SW 1271 (cell line): ENCODE data around the gene POLR1G.
A peak's percentile ranks its signal among the peaks of the same experiment; 100 is the strongest.

Source experiments
- DNase-seq, 2 experiments: peaks; one replicate each; lab custom pipeline; 2025; lab: John Stamatoyannopoulos, UW

POLR1G gene

DNA sequence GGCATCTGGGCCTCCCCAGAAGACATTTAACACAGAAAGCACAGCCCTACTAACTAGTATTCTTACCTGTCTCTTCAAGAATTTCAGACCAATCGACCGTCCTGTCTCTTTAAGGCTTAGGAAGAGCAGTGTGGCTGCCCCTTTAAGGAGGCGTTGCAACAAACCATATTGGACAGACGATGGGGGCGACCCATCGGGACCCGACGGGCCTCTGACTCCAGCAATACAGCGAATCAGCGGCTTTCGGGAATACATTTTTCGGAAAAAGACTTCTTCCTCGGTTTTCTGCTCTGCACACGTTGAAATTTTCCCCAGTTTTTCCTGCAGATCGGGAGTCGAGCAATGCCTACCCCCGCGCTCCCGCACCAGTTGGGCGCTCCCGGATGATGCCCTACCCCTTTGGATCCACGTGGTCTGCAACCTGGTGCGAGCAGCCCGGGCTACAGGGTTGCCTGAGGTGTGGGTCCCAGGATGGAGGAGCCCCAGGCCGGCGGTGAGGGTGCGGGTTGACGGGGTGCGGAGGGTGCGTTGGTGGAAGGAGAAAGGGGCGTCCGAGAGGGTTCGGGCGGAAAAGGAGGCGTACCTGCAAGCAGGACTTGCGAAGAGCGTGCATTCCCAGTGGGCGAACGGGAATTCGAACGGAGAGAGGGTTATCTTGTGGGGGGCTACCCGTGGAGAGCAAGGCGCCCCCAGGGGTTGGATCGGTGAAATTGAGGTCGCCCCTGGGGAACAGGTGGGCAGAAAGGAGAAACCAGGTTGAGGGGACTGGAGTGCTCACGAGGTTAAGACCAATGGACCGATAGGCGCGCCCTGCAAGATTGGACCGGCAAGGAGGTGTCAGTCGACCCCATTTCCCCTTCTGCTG lies at the start of gene POLR1G:
Gene POLR1G (plus strand): TSS at position 419 of the 865 bp plus-strand sequence. CDS start 53 bp downstream, at position 472.
- peak; percentile 78 to 89 for DNase-seq

GRCh38 chr19:45356760-45357444 lies 49.5 kb upstream of the POLR1G start:
- no peak for DNase-seq

GRCh38 chr19:45357445-45357783 lies 49.0 kb upstream of the POLR1G start:
- no peak for DNase-seq

GRCh38 chr19:45358213-45358792 lies 48.1 kb upstream of the POLR1G start:
- DNase-seq: no peak

- DNase-seq: no peak
These were observed 44.8 kb upstream of the POLR1G start for GRCh38 chr19:45361608-45362007.

DNA sequence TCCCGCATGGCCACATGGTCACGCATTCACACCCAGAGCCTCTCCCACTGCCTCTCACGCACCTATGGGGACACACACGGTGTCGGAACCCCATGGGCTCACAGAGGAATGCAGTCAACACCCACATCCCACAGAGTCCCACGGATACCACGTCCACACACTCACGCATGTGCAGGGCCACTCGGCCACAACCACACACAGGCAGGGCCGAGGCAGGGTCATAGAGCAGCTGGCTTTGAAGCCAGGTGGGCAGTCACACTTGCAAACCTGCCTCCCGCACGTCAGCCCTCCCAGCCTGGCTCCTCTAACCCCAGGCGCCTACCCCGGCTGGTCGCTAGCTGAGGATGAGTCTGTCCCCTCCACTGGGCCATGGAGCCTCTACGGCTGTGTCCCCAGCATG lies 44.2 kb upstream of the POLR1G start:
- no peak for DNase-seq

DNA sequence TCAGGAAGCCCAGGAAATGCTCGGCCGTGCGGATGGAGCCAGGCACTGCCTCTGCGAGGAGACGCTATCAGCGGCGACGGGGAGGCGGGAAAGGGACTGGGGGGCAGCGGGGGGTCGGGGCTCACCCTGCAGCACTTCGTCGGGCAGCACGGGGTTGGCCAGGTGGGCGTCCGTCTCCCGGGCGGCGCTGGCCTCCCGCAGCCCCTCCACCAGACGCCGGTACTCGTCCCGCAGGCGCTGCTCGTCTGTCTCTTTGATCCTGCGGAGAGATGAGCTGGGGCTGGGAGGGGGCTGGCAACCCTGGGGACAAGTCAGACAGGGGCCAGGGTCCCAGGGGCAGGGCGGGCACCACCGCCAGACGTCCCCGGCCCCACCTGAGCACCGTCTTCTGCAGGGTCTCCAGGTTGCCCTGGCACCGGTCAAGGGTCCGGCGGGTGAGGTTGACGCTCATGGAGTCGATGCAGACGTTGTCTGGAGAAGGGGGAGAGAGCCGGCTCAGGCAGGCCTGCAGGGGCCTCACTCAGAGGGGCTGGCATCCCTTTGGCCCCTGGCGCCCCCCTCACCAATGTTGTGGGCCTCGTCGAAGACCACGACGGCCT lies 42.5 kb upstream of the POLR1G start:
- DNase-seq: no peak

DNA sequence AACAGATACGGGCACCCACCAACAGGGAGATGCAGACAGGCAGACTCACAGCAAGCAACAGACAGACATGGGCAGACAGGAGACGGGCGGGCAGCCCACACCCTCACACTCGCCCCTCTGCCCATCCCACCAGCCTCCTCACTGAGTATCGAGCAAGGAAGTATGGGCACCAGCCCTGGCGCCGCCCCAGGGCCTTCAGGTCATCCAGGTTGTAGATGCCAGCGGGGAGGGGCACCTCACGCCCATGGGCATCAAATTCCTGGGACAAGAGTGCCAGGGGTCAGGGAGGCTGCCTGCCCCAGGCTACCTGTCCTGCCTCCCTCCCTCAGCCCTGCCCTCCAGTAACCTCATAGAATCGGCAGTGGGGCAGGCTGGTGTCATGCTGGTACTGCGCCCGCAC lies 41.7 kb upstream of the POLR1G start:
- DNase-seq: no peak

DNA sequence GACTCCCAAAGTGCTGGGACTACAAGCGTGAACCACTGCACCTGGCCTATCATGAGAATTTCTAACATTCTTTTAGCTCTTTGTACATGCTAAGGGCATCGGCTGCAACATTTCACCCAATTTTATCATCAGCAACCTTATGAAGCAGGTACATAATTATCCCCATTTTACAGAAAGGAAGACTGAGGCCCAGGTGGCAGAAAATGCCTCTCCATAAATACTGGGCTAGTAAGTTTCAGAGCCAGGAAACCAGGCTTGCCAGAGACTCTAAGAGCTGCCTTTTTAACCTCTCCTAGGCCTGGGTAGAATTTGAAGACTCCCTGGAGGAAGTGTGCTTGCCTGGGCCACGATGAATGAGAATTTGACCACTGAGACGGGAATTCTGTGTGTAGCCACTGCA lies 38.3 kb upstream of the POLR1G start:
- DNase-seq: no peak

DNA sequence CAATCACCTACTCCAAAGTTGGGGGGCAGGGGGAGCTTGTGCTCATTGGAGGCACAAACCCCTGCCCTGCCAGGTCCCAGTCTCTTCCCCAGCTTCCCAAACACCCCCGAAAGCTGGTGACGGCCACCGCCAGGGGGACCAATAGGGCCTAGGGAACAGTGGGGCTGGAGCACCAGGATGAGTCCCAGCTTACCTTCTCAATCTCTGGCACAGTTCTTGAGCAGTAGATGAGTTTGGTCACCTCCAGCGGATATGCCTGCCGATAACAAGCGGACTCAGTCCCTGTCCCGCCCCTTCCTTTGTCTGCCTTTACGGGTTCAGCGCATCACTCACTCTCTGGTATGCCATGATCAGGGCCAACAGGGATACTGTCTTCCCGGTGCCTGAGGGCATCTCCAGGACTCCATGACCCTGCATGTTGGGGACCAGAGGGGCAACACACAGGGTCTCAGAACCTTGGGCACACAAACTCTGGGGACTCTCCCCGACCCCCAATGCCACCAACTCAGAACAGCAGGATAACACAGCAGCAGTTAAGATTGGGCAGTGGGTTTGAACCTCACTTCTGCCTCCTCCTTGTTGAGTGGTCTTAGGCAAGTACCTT lies 37.6 kb upstream of the POLR1G start:
- no peak for DNase-seq

DNA sequence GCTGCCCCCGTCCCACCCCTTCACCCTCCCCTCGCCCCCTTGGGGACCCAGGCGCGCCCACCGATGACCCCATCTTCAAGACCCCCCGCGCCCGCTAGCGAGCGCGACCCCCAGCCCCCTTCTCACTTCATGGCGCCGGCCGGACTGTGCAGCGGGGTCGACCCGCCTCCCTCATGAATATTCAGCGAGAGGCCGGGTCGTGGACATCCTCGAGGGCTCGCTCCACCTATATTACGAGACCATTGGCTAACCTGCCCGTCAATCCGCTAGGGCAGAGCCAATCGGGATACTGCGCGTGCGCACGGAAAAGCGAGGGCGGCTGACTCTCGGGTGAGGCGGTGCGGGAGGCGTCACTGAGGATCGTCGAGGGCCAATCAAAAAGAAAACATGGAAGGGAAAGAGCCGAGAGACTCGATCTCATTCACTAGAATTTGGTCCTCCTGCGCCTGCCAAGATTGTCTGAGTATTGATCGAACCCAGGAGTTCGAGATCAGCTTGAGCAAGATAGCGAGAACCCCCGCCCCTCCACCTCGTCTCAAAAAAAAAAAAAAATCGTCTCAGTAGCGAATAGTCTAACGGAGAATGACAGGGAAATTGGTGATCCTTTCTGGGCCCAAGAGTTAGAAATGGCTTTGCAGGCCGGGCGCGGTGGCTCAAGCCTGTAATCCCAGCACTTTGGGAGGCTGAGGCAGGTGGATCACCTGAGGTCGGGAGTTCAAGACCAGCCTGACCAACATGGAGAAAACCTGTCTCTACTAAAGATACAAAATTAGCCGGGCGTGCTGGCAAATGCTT lies 35.8 kb upstream of the POLR1G start, which contains the start of gene ERCC2:
Gene ERCC2 (minus strand): TSS at position 164 of the 795 bp plus-strand sequence. CDS start 33 bp downstream, at position 131.
- peak; percentile 90 to 91 for DNase-seq

- peak in 1 of 2 experiments; percentile 76 for DNase-seq
These were observed 30.3 kb upstream of the POLR1G start for GRCh38 chr19:45376045-45376724.

GRCh38 chr19:45380107-45380506 lies 26.3 kb upstream of the POLR1G start:
- no peak for DNase-seq

GRCh38 chr19:45382426-45382825 lies 24.0 kb upstream of the POLR1G start:
- DNase-seq: no peak

- DNase-seq: no peak
These were observed 20.8 kb upstream of the POLR1G start for GRCh38 chr19:45385392-45386221.

DNA sequence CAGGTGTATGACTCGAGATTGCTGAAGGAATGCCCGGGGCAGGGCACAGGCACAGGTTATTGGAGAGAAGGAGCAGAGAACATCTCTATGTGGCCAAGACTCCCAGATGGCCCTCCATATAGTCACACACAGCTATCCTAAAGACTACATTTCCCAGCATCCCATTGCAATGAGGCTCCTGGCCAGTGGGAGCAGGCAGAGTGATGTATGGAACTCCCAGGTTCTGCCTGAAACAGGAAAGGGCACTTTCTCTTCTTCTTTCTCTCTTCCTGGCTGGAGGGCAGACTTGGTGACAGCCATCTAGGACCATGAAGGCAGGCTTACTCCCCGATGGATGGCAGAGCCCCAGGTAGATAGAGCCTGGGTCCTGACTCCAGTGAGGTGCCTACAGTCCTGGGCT lies 15.1 kb upstream of the POLR1G start:
- DNase-seq: peak in 1 of 2 experiments; percentile 25

DNA sequence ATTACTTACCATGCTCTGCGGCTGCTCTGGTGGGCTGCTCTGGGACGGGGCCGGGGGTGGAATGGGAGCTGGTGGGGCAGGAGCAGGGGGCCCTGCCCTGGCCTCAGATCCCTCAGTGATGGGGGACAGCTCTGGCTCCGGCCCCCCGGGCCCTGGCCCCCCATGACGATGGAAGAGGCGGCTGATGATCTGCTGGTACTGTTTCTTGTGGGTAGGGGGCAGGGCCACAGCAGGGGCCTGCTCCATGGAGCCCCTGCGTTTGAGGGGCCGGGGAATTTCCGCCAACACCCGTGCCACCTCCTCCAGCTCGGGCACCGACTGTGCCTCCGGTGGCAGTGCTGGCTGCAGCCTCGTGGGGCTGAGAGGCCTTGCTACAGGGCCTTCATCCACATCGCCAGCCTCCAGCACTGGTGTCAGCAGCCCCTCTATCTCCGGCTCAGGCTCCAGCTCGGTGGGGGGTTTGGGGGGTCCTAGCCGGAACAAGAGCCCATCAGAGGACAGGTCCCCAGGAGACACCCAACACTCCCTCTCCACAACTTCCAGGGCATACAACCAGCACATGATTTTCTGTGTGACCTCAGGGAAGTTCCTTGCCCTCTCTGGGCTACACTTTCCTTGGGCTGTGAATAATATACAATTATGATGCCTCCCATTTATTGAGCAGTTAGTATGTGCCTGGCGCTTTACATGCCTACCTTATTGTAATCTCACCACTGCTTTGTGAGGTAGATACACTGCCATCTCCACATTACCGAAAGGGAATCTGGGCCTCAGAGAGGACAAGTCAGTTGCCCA lies 14.4 kb upstream of the POLR1G start:
- no peak for DNase-seq

- no peak for DNase-seq
These were observed 10.4 kb upstream of the POLR1G start for GRCh38 chr19:45395821-45396617.
